ENCODE data around the gene TPP1.

DNA sequence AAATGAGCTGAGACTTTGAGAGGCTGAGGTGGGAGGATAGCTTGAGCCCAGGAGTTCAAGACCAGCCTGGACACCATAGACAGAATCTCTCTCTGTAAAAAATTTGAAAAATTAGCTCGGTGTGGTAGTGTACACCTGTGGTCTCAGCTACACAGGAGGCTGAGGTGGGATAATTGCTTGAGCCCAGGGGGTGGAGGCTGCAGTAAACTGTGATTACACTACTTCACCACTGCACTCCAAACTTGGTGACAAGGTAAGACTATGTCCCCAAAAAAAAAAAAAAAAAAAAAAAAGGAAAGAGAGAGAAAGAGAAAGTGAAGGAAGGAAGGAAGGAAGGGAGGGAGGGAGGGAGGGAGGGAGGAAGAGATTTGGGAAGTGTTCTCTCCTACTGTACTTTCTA, 41.1 kb downstream of the TPP1 start:
- no peak for TF ChIP-seq EGR1 (IDR thresholded peaks at IDR 0.05; ENCODE audit: low read depth in 2 of 2)
- no peak for TF ChIP-seq YY1 (IDR thresholded peaks at IDR 0.05)
- no peak for TF ChIP-seq TAF1 (conservative IDR thresholded peaks at IDR 0.05)
- TF ChIP-seq, protein P1, sequence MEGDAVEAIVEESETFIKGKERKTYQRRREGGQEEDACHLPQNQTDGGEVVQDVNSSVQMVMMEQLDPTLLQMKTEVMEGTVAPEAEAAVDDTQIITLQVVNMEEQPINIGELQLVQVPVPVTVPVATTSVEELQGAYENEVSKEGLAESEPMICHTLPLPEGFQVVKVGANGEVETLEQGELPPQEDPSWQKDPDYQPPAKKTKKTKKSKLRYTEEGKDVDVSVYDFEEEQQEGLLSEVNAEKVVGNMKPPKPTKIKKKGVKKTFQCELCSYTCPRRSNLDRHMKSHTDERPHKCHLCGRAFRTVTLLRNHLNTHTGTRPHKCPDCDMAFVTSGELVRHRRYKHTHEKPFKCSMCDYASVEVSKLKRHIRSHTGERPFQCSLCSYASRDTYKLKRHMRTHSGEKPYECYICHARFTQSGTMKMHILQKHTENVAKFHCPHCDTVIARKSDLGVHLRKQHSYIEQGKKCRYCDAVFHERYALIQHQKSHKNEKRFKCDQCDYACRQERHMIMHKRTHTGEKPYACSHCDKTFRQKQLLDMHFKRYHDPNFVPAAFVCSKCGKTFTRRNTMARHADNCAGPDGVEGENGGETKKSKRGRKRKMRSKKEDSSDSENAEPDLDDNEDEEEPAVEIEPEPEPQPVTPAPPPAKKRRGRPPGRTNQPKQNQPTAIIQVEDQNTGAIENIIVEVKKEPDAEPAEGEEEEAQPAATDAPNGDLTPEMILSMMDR (IDR thresholded peaks at IDR 0.05; ENCODE audit: low read depth, low read length, missing input control): no peak

Data from liver (tissue), 3 donors.